ENCODE data around the gene SORCS2.

DNA sequence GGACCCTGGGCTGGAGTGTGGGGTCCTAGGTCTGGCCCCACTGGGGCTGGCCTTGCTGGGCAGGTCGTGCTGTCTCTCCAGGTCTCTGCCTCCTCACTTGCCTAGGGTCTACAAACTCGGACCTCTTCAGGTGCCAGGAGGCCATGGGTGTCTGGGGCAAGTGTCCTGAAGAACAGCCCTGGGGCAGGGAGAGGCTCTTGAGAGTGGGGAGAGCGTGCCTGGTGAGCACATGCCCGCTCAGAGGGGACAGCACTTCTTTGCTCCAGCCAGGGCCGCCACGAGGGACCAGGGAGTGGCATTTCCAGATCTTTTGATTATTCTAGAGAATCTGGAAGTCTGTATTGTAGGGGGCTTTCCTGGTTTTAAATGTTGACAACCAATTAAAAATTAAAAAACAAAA lies 63.7 kb downstream of the SORCS2 start:
- TF ChIP-seq, protein P1, sequence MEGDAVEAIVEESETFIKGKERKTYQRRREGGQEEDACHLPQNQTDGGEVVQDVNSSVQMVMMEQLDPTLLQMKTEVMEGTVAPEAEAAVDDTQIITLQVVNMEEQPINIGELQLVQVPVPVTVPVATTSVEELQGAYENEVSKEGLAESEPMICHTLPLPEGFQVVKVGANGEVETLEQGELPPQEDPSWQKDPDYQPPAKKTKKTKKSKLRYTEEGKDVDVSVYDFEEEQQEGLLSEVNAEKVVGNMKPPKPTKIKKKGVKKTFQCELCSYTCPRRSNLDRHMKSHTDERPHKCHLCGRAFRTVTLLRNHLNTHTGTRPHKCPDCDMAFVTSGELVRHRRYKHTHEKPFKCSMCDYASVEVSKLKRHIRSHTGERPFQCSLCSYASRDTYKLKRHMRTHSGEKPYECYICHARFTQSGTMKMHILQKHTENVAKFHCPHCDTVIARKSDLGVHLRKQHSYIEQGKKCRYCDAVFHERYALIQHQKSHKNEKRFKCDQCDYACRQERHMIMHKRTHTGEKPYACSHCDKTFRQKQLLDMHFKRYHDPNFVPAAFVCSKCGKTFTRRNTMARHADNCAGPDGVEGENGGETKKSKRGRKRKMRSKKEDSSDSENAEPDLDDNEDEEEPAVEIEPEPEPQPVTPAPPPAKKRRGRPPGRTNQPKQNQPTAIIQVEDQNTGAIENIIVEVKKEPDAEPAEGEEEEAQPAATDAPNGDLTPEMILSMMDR (IDR thresholded peaks at IDR 0.05; ENCODE audit: insufficient read depth, low read depth, low read length): no peak
- no peak for TF ChIP-seq EZH2 (IDR thresholded peaks at IDR 0.05; ENCODE audit: insufficient read depth, low read length)

All from astrocyte (in vitro differentiated cells and primary cell).